GM23338 (cell line): ENCODE data around the gene GTF2H4. TPM values are rescaled to one million over a fixed set of nuclear protein-coding genes. Genes with fewer than 3 reads are reported as not detected.

Experiments used
- ATAC-seq: fragments of 200-7000 bp; cut with Tn5 transposase; 3 replicates; pipeline ENCODE4 v1.9.1; 2020
- DNase-seq: peaks from one replicate; pipeline ENCODE4 v3.0.0-alpha.2; 2015; ENCODE audit warnings: low spot score
- H2AFZ ChIP-seq: fragments of 200-600 bp; sonication (generic); 2 replicates; pipeline ENCODE4 v1.8.0; 2016; ENCODE audit warnings: antibody characterized with exemption, mild to moderate bottlenecking, moderate library complexity
- H3F3A ChIP-seq: fragments of 200-600 bp; sonication (generic); replicated peaks from 2 replicates; pipeline ENCODE4 v1.8.0; 2017; ENCODE audit warnings: antibody characterized with exemption, mixed run types, low read depth
- H3K27ac ChIP-seq: fragments of 200-600 bp; sonication (generic); 2 replicates; pipeline ENCODE4 v1.6.1; 2016; ENCODE audit warnings: low read depth
- H3K27me3 ChIP-seq: fragments of 200-600 bp; sonication (generic); 2 replicates; pipeline ENCODE4 v1.8.0; 2016; ENCODE audit warnings: mild to moderate bottlenecking, mixed run types, moderate library complexity; ENCODE audit not compliant: insufficient read depth
- H3K36me3 ChIP-seq: fragments of 200-600 bp; sonication (generic); 2 replicates; pipeline ENCODE4 v1.8.0; 2016; ENCODE audit warnings: mild to moderate bottlenecking; ENCODE audit not compliant: insufficient read depth
- H3K4me1 ChIP-seq: fragments of 200-600 bp; sonication (generic); 2 replicates; pipeline ENCODE4 v1.8.0; 2016; ENCODE audit warnings: mild to moderate bottlenecking, moderate library complexity; ENCODE audit not compliant: insufficient read depth
- H3K4me2 ChIP-seq: fragments of 200-600 bp; sonication (generic); 2 replicates; pipeline ENCODE4 v1.7.1; 2017; ENCODE audit warnings: mixed run types
- H3K4me3 ChIP-seq: fragments of 200-600 bp; sonication (generic); 2 replicates; pipeline ENCODE4 v1.6.1; 2016; ENCODE audit warnings: mixed run types
- H3K79me2 ChIP-seq: fragments of 200-600 bp; sonication (generic); replicated peaks from 2 replicates; pipeline ENCODE4 v1.8.0; 2017; ENCODE audit warnings: mild to moderate bottlenecking; ENCODE audit not compliant: insufficient read depth
- H3K9me2 ChIP-seq: fragments of 200-600 bp; sonication (generic); 2 replicates; pipeline ENCODE4 v1.8.0; 2017; ENCODE audit not compliant: insufficient read depth
- H4K20me1 ChIP-seq: fragments of 200-600 bp; sonication (generic); replicated peaks from 2 replicates; pipeline ENCODE4 v1.8.0; 2017; ENCODE audit warnings: mild to moderate bottlenecking; ENCODE audit not compliant: insufficient read depth
- H3K27ac Mint-ChIP-seq: 2 replicates; pipeline ENCODE4 v1.8.0; 2020; ENCODE audit warnings: inconsistent platforms, mild to moderate bottlenecking, moderate library complexity, mixed read lengths
- H3K27me3 Mint-ChIP-seq: 3 replicates; pipeline ENCODE4 v1.8.0; 2022; ENCODE audit warnings: low read depth, mild to moderate bottlenecking, moderate library complexity, mixed read lengths, inconsistent platforms; ENCODE audit not compliant: insufficient read depth, poor library complexity
- H3K36me3 Mint-ChIP-seq: 3 replicates; pipeline ENCODE4 v1.8.0; 2021; ENCODE audit warnings: low read depth, mild to moderate bottlenecking, inconsistent platforms, moderate library complexity, mixed read lengths
- H3K4me1 Mint-ChIP-seq: 3 replicates; pipeline ENCODE4 v1.8.0; 2020; ENCODE audit warnings: mild to moderate bottlenecking, inconsistent platforms, mixed read lengths
- H3K4me3 Mint-ChIP-seq: 3 replicates; pipeline ENCODE4 v1.8.0; 2021; ENCODE audit warnings: moderate library complexity, mild to moderate bottlenecking, inconsistent platforms, mixed read lengths
- H3K9me3 Mint-ChIP-seq: 3 replicates; pipeline ENCODE4 v1.8.0; 2020; ENCODE audit warnings: moderate library complexity, mild to moderate bottlenecking, inconsistent platforms, mixed read lengths
- ETS1 ChIP-seq: IDR thresholded peaks from 2 replicates; pipeline ENCODE4 v1.6.1; 2016; ENCODE audit warnings: antibody characterized with exemption
- EZH2 ChIP-seq: fragments of 200-600 bp; sonication (generic); IDR thresholded peaks from one replicate; pipeline ENCODE4 v1.8.0; 2017; ENCODE audit warnings: antibody characterized with exemption, mild to moderate bottlenecking, low read depth; ENCODE audit not compliant: unreplicated experiment
- EZH2phosphoT487 ChIP-seq: fragments of 200-600 bp; sonication (generic); IDR thresholded peaks from one replicate; pipeline ENCODE4 v1.8.1; 2018; ENCODE audit warnings: antibody characterized with exemption; ENCODE audit not compliant: unreplicated experiment
- NANOG ChIP-seq: IDR thresholded peaks from 2 replicates; pipeline ENCODE4 v1.6.1; 2016; ENCODE audit warnings: antibody characterized with exemption, borderline replicate concordance
- POLR2AphosphoS5 ChIP-seq: IDR thresholded peaks from 2 replicates; pipeline ENCODE4 v1.6.1; 2016; ENCODE audit warnings: antibody characterized with exemption, low read depth
- REST ChIP-seq: IDR thresholded peaks from one replicate; pipeline ENCODE4 v1.6.1; 2018; ENCODE audit warnings: antibody characterized with exemption; ENCODE audit not compliant: unreplicated experiment
- STAT1 ChIP-seq: IDR thresholded peaks from one replicate; pipeline ENCODE4 v1.6.1; 2016; ENCODE audit warnings: antibody characterized with exemption; ENCODE audit not compliant: unreplicated experiment
- ZNF114 ChIP-seq: fragments of 250-450 bp; sonication (Bioruptor Pico); IDR thresholded peaks from 2 replicates; pipeline ENCODE4 v1.5.0; 2020; ENCODE audit warnings: mild to moderate bottlenecking, moderate library complexity
- ZNF331 ChIP-seq: fragments of 250-450 bp; sonication (Bioruptor Pico); IDR thresholded peaks from 2 replicates; pipeline ENCODE4 v1.5.0; 2020; ENCODE audit warnings: low read depth, mild to moderate bottlenecking, moderate library complexity
- ZNF462 ChIP-seq: fragments of 250-450 bp; sonication (Bioruptor Pico); IDR thresholded peaks from 2 replicates; pipeline ENCODE4 v1.5.0; 2020; ENCODE audit warnings: mild to moderate bottlenecking, moderate library complexity
- polyA plus RNA-seq: library from polyadenylated mRNA; unstranded; fragments of >200 nt; fragmentation: Nextera tagmentation; extraction: Ambion mirVana; gene quantifications from 2 replicates; pipeline ENCODE4 v1.2.1, GENCODE V29; 2016
- total RNA-seq: library from RNA; depleted of rRNA; stranded (reverse); fragments of >200 nt; shearing (Covaris generic); gene quantifications from 2 replicates; pipeline ENCODE4 v1.2.3, GENCODE V29; 2014

Gene GTF2H4
- total and polyA plus RNA-seq, 2 experiments from 2014 or later = 14.8 to 32.6 TPM

- TF ChIP-seq ETS1 = no peak
- no peak for TF ChIP-seq STAT1
- TF ChIP-seq REST = no peak
- no peak for TF ChIP-seq POLR2AphosphoS5
- TF ChIP-seq EZH2phosphoT487 = no peak
- TF ChIP-seq ZNF331 = no peak
- no peak for TF ChIP-seq NANOG
- no peak for TF ChIP-seq EZH2
- TF ChIP-seq ZNF114 (CRISPR knock-in tag) = no peak
Measured at GRCh38 chr6:30889921-30890645, 17.9 kb upstream of the GTF2H4 start (continued).

- peak overlapping the region; percentile 35; the same call in 1 of the 2 replicates for H3K27ac Mint-ChIP-seq
- DNase-seq (no peak), ATAC-seq (no peak)
- Histone ChIP-seq H3K79me2 (peaks cover 37% of the 10 kb centered on the region), H3K4me3 (no peak overlapping the region), H4K20me1 (peaks cover 14% of the 10 kb centered on the region), H3K27me3 (no peaks in the 10 kb centered on the region), H3K4me1 (peaks cover 12% of the 10 kb centered on the region), H3K36me3 (peaks cover 9% of the 10 kb centered on the region), H3K4me2 (no peak overlapping the region), H3K9me2 (no peaks in the 10 kb centered on the region), H2AFZ (no peak overlapping the region), H3F3A (0 out of 2 replicates have a peak, but pooled peaks cover 3% of the 10 kb centered on the region), H3K27ac (no peak overlapping the region)
- peaks cover 58% of the 10 kb centered on the region for H3K36me3 Mint-ChIP-seq
- H3K4me1 Mint-ChIP-seq = peaks cover 41% of the 10 kb centered on the region
- H3K27me3 Mint-ChIP-seq = peaks cover 5% of the 10 kb centered on the region
- H3K9me3 Mint-ChIP-seq = no peaks in the 10 kb centered on the region
- H3K4me3 Mint-ChIP-seq = no peak overlapping the region
- TF ChIP-seq POLR2AphosphoS5 = no peak
- no peak for TF ChIP-seq ZNF462
- TF ChIP-seq NANOG = no peak
Measured at GRCh38 chr6:30890646-30891449, 17.2 kb upstream of the GTF2H4 start.
